Kidney epithelial cell (primary cell): ENCODE data around the gene ALDH1A1. TPM values are rescaled to one million over a fixed set of nuclear protein-coding genes. Genes with fewer than 3 reads are reported as not detected.

Source experiments
- DNase-seq: peaks from one replicate; pipeline ENCODE4 v3.0.0-alpha.2; 2010; ENCODE audit warnings: low read depth
- H3K27me3 ChIP-seq: 2 replicates; pipeline ENCODE4 v1.6.0; 2011; ENCODE audit warnings: low read length; ENCODE audit not compliant: control insufficient read depth, insufficient read depth
- H3K36me3 ChIP-seq: 2 replicates; pipeline ENCODE4 v1.5.1; 2011; ENCODE audit warnings: low read length; ENCODE audit not compliant: control insufficient read depth, insufficient read depth
- H3K4me3 ChIP-seq: 2 replicates; pipeline ENCODE4 v1.5.1; 2011; ENCODE audit warnings: low read depth, mild to moderate bottlenecking, control low read depth, low read length
- total RNA-seq: library from RNA; depleted of rRNA; stranded (reverse); fragments of >200 nt; gene quantifications from 2 replicates; pipeline ENCODE4 v1.2.3, GENCODE V29; 2015
- TF ChIP-seq, protein P1 (sequence below): IDR thresholded peaks from 2 replicates; pipeline ENCODE4 v1.5.1; 2011; ENCODE audit warnings: mild to moderate bottlenecking, moderate library complexity, low read length, control low read depth, inconsistent platforms; ENCODE audit not compliant: insufficient read depth, poor library complexity, severe bottlenecking

Gene ALDH1A1
- total RNA-seq, 1 donor from 2014 or later = 3.6 TPM

- Histone ChIP-seq H3K27me3 (no peaks in the 10 kb centered on the region), H3K4me3 (no peak overlapping the region), H3K36me3 (no peaks in the 10 kb centered on the region)
- DNase-seq = no peak
- TF ChIP-seq, protein P1, sequence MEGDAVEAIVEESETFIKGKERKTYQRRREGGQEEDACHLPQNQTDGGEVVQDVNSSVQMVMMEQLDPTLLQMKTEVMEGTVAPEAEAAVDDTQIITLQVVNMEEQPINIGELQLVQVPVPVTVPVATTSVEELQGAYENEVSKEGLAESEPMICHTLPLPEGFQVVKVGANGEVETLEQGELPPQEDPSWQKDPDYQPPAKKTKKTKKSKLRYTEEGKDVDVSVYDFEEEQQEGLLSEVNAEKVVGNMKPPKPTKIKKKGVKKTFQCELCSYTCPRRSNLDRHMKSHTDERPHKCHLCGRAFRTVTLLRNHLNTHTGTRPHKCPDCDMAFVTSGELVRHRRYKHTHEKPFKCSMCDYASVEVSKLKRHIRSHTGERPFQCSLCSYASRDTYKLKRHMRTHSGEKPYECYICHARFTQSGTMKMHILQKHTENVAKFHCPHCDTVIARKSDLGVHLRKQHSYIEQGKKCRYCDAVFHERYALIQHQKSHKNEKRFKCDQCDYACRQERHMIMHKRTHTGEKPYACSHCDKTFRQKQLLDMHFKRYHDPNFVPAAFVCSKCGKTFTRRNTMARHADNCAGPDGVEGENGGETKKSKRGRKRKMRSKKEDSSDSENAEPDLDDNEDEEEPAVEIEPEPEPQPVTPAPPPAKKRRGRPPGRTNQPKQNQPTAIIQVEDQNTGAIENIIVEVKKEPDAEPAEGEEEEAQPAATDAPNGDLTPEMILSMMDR = no peak
Observed at GRCh38 chr9:72917892-72918509, 34.9 kb downstream of the ALDH1A1 start.

- Histone ChIP-seq H3K4me3 (no peak overlapping the region), H3K36me3 (no peaks in the 10 kb centered on the region), H3K27me3 (no peaks in the 10 kb centered on the region)
- DNase-seq = no peak
- TF ChIP-seq, protein P1 = no peak
Observed at GRCh38 chr9:72915659-72916058, 37.2 kb downstream of the ALDH1A1 start.

DNA sequence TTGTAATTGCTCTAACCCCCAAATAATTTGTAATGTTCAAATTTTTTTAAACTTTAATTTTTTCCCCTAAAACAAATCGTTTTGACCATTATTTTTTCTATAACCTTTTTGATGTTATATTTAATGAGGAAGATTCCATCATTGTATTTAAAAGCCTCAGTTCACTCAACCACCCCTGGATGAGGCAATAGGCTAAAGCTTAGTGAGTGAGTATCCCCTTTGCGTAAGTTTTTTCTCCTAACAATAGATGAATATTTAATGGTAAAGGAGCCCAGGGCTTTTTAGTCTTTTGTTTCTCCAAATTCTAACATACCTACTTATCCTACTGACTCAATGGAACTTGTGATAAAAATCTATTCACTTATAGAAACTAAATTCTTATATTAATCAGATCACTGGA lies 38.1 kb downstream of the ALDH1A1 start:
- TF ChIP-seq, protein P1 = no peak
- Histone ChIP-seq H3K36me3 (no peaks in the 10 kb centered on the region), H3K4me3 (no peak overlapping the region)

DNA sequence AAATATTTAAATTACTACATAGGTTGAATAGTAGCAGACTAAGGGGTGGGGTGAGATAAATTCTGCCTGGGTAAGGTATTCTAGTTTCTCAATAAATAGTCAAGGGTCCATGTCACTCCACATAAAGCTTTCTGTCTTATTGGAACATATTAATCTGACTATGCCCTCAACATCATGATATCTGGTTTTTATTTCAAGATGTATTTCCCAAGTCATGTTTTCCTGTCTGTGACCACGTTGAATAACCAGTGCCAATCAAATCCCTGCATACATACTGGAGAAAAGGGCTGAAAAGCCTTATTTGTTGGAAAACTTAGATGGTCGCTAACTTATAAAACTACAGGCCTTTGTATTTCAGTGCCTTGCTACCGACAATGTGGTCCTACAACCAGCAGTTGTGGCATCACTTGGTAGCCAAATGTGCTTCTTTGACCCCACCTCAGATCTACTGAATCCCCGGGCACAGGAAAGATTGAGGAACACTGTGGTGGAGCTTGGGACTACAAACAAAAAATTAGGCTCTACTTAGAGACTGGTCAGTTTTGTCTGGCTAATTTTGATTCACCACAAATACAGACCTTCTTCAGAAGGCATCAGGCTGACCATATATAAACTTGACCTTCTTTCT lies 39.4 kb downstream of the ALDH1A1 start:
- no peak overlapping the region for H3K4me3 ChIP-seq
- H3K27me3 ChIP-seq = no peaks in the 10 kb centered on the region
- TF ChIP-seq, protein P1 = no peak
- no peaks in the 10 kb centered on the region for H3K36me3 ChIP-seq
- DNase-seq = no peak

More for the DNA sequence above, 38.1 kb downstream of the ALDH1A1 start:
- DNase-seq = no peak
- H3K27me3 ChIP-seq = no peaks in the 10 kb centered on the region

GRCh38 chr9:72912476-72913381 lies 40.1 kb downstream of the ALDH1A1 start:
- Histone ChIP-seq H3K27me3 (no peaks in the 10 kb centered on the region), H3K4me3 (no peak overlapping the region), H3K36me3 (no peaks in the 10 kb centered on the region)
- TF ChIP-seq, protein P1 = no peak
- DNase-seq = no peak
